Measurements from ENCODE around the gene DNAJC1. TPM values are rescaled to one million over a fixed set of nuclear protein-coding genes. Genes with fewer than 3 reads are reported as not detected.

The DNAJC1 gene
- total RNA-seq, 2 experiments from 2014 or later = 16.8 to 19.3 TPM

GRCh38 chr10:21899736-21900135 lies 103.8 kb downstream of the DNAJC1 start:
- Mint-ChIP-seq H3K27me3 (no peaks in the 10 kb centered on the region), H3K4me3 (no peak overlapping the region), H3K36me3 (ENCODE audit: low read depth) (peaks cover 43% of the 10 kb centered on the region), H3K27ac (no peak overlapping the region), H3K4me1 (ENCODE audit: low read depth) (no peaks in the 10 kb centered on the region), H3K9me3 (no peaks in the 10 kb centered on the region)
- no peak overlapping the region for H3K27ac ChIP-seq (ENCODE audit: low read depth in 1 of 2, low read length in 2 of 2)
- H3K36me3 ChIP-seq (ENCODE audit: insufficient read depth, low read length) = peaks cover 12% of the 10 kb centered on the region
- no peak for TF ChIP-seq CTCF (IDR thresholded peaks at IDR 0.05)
- ChIA-PET POLR2A (no interaction called here), CTCF (no interaction called here)
- ATAC-seq (ENCODE audit: poor library complexity) (no peak), DNase-seq (no peak)
- intact Hi-C loops (cut with DNase I, micrococcal nuclease) = no loop called here
- no peaks in the 10 kb centered on the region for H3K4me1 ChIP-seq (ENCODE audit: insufficient read depth, low read length)
- no peak overlapping the region for H3K4me3 ChIP-seq (ENCODE audit: low read length)
- H3K9me3 ChIP-seq (ENCODE audit: control insufficient read depth in 1 of 2, insufficient read depth in 1 of 2, low read length in 2 of 2) = no peaks in the 10 kb centered on the region
- H3K27me3 ChIP-seq (ENCODE audit: control insufficient read depth in 1 of 2, insufficient read depth in 2 of 2, low read length in 2 of 2) = no peaks in the 10 kb centered on the region

GRCh38 chr10:21895932-21896331 lies 107.6 kb downstream of the DNAJC1 start:
- Histone ChIP-seq H3K27ac (ENCODE audit: low read depth in 1 of 2, low read length in 2 of 2) (no peak overlapping the region), H3K4me1 (ENCODE audit: insufficient read depth, low read length) (no peaks in the 10 kb centered on the region), H3K36me3 (ENCODE audit: insufficient read depth, low read length) (peaks cover 3% of the 10 kb centered on the region), H3K27me3 (ENCODE audit: control insufficient read depth in 1 of 2, insufficient read depth in 2 of 2, low read length in 2 of 2) (no peaks in the 10 kb centered on the region), H3K4me3 (ENCODE audit: low read length) (no peak overlapping the region), H3K9me3 (ENCODE audit: control insufficient read depth in 1 of 2, insufficient read depth in 1 of 2, low read length in 2 of 2) (peaks cover 10 to 14% of the 10 kb centered on the region in 2 experiments)
- peaks cover 55% of the 10 kb centered on the region for H3K36me3 Mint-ChIP-seq (ENCODE audit: low read depth)
- peaks cover 8% of the 10 kb centered on the region for H3K4me1 Mint-ChIP-seq (ENCODE audit: low read depth)
- ATAC-seq (ENCODE audit: poor library complexity) = no peak
- no peak overlapping the region for H3K27ac Mint-ChIP-seq
- H3K4me3 Mint-ChIP-seq = no peak overlapping the region
- POLR2A ChIA-PET = no interaction called here
- intact Hi-C loops (cut with DNase I, micrococcal nuclease) = no loop called here
- no peak for TF ChIP-seq CTCF (IDR thresholded peaks at IDR 0.05)
- H3K9me3 Mint-ChIP-seq = peaks cover 6% of the 10 kb centered on the region
- DNase-seq = no peak
- CTCF ChIA-PET = no interaction called here
- no peaks in the 10 kb centered on the region for H3K27me3 Mint-ChIP-seq

GRCh38 chr10:21894648-21895342 lies 108.7 kb downstream of the DNAJC1 start:
- Histone ChIP-seq H3K27me3 (ENCODE audit: control insufficient read depth in 1 of 2, insufficient read depth in 2 of 2, low read length in 2 of 2) (no peaks in the 10 kb centered on the region), H3K4me1 (ENCODE audit: insufficient read depth, low read length) (peaks cover 3% of the 10 kb centered on the region), H3K36me3 (ENCODE audit: insufficient read depth, low read length) (peaks cover 6% of the 10 kb centered on the region), H3K27ac (ENCODE audit: low read depth in 1 of 2, low read length in 2 of 2) (no peak overlapping the region), H3K4me3 (ENCODE audit: low read length) (no peak overlapping the region), H3K9me3 (ENCODE audit: control insufficient read depth in 1 of 2, insufficient read depth in 1 of 2, low read length in 2 of 2) (peaks cover 13 to 14% of the 10 kb centered on the region in 2 experiments)
- no peak for ATAC-seq (ENCODE audit: poor library complexity)
- Mint-ChIP-seq H3K4me1 (ENCODE audit: low read depth) (peaks cover 15% of the 10 kb centered on the region), H3K36me3 (ENCODE audit: low read depth) (peaks cover 59% of the 10 kb centered on the region), H3K4me3 (no peak overlapping the region), H3K9me3 (peaks cover 6% of the 10 kb centered on the region), H3K27ac (no peak overlapping the region), H3K27me3 (no peaks in the 10 kb centered on the region)
- CTCF ChIA-PET = no interaction called here
- POLR2A ChIA-PET = no interaction called here
- TF ChIP-seq CTCF (IDR thresholded peaks at IDR 0.05) = no peak
- intact Hi-C loops (cut with DNase I, micrococcal nuclease) = no loop called here
- no peak for DNase-seq

All from CD4-positive, alpha-beta T cell (primary cell).